HepG2 (cell line): Measurements from ENCODE around the gene DDAH2. TPM values are rescaled to one million over a fixed set of nuclear protein-coding genes. Genes with fewer than 3 reads are reported as not detected.

ENCODE experiments used
- ATF4 ChIP-seq, 2 experiments: fragments of 450-650 bp in 1 of 2; sonication (generic) in 1 of 2; formaldehyde crosslinking; IDR thresholded peaks; 2 replicates each; pipeline versions ENCODE4 v1.5.0 to v1.8.0; 2020 to 2022; ENCODE audit warnings: mild to moderate bottlenecking in 1 of 2, missing genetic modification reagents in 1 of 2
- CSRNP1 ChIP-seq: sonication (generic); formaldehyde crosslinking; IDR thresholded peaks from 2 replicates; pipeline ENCODE4 v1.8.1; 2023; ENCODE audit warnings: mild to moderate bottlenecking, missing genetic modification reagents
- E2F1 ChIP-seq: sonication (generic); formaldehyde crosslinking; IDR thresholded peaks from 2 replicates; pipeline ENCODE4 v1.5.0; 2020; ENCODE audit warnings: missing genetic modification reagents
- KDM2A ChIP-seq: sonication (generic); formaldehyde crosslinking; IDR thresholded peaks from 2 replicates; pipeline ENCODE4 v1.4.0; 2020; ENCODE audit warnings: low read depth, missing genetic modification reagents, borderline replicate concordance
- NFYB ChIP-seq: sonication (generic); formaldehyde crosslinking; IDR thresholded peaks from 2 replicates; pipeline ENCODE4 v1.4.0; 2020; ENCODE audit warnings: missing genetic modification reagents
- NFYC ChIP-seq: IDR thresholded peaks from 2 replicates; pipeline ENCODE4 v1.6.1; 2016; ENCODE audit warnings: missing genetic modification reagents, missing compliant biosample characterization
- NONO ChIP-seq, 2 experiments: fragments of 450-650 bp in 1 of 2; sonication (generic) in 1 of 2; formaldehyde crosslinking in 1 of 2; IDR thresholded peaks in 1 of 2; conservative IDR thresholded peaks in 1 of 2; 2 replicates each; pipeline versions ENCODE4 v1.6.1 to v1.8.0; 2017 to 2022; ENCODE audit warnings: mild to moderate bottlenecking in 1 of 2, missing genetic modification reagents in 1 of 2, moderate library complexity in 1 of 2
- PHF8 ChIP-seq: sonication (generic); formaldehyde crosslinking; IDR thresholded peaks from 2 replicates; pipeline ENCODE4 v1.5.0; 2020; ENCODE audit warnings: missing genetic modification reagents
- TEAD2 ChIP-seq: sonication (generic); formaldehyde crosslinking; IDR thresholded peaks from 2 replicates; pipeline ENCODE4 v1.9.0; 2021; ENCODE audit warnings: missing genetic modification reagents
- TMF1 ChIP-seq: sonication (generic); formaldehyde crosslinking; IDR thresholded peaks from 2 replicates; pipeline ENCODE4 v1.8.1; 2022; ENCODE audit warnings: low read depth, missing genetic modification reagents
- TP53 ChIP-seq: sonication (generic); formaldehyde crosslinking; conservative IDR thresholded peaks from 2 replicates; pipeline ENCODE4 v1.4.0; 2020; ENCODE audit warnings: missing genetic modification reagents
- YEATS2 ChIP-seq: sonication (generic); formaldehyde crosslinking; IDR thresholded peaks from 2 replicates; pipeline ENCODE4 v1.4.0; 2020; ENCODE audit warnings: missing genetic modification reagents, borderline replicate concordance
- ZNF281 ChIP-seq: sonication (generic); formaldehyde crosslinking; IDR thresholded peaks from 2 replicates; pipeline ENCODE4 v1.4.0; 2020; ENCODE audit warnings: missing genetic modification reagents, borderline replicate concordance
- ZNF326 ChIP-seq: sonication (generic); formaldehyde crosslinking; IDR thresholded peaks from 2 replicates; pipeline ENCODE4 v1.4.0; 2020; ENCODE audit warnings: missing genetic modification reagents, borderline replicate concordance
- ZNF615 ChIP-seq: sonication (generic); formaldehyde crosslinking; IDR thresholded peaks from 2 replicates; pipeline ENCODE4 v1.5.0; 2020; ENCODE audit warnings: mild to moderate bottlenecking, missing genetic modification reagents, borderline replicate concordance
- ZNF687 ChIP-seq: sonication (generic); formaldehyde crosslinking; IDR thresholded peaks from 2 replicates; pipeline ENCODE4 v1.5.1; 2020; ENCODE audit warnings: mild to moderate bottlenecking, missing genetic modification reagents, moderate library complexity
- ZNF749 ChIP-seq: sonication (generic); formaldehyde crosslinking; IDR thresholded peaks from 2 replicates; pipeline ENCODE4 v1.8.0; 2022; ENCODE audit warnings: mild to moderate bottlenecking, missing genetic modification reagents, moderate library complexity, borderline replicate concordance
- polyA plus RNA-seq, 8 experiments: library from polyadenylated mRNA; depleted of rRNA in 3 of 8; stranded (reverse) in 7 of 8; unstranded in 1 of 8; fragments of >200 nt; fragmentation: Illumina TruSeq in 4 of 8; extraction: Trizol in 4 of 8; gene quantifications; 2 replicates each; pipeline versions ENCODE4 v1.2.1 to v1.2.3, GENCODE V29; 2011 to 2016; ENCODE audit warnings: low read depth in 4 of 8, missing spikeins in 1 of 8, mixed read lengths in 1 of 8; ENCODE audit not compliant: insufficient read depth in 1 of 8
- total RNA-seq, 5 experiments: library from RNA; depleted of rRNA; stranded (reverse); fragments of >200 nt; fragmentation: Illumina TruSeq; extraction: Trizol; gene quantifications; 2 replicates each; pipeline ENCODE4 v1.2.3, GENCODE V29; 2016; ENCODE audit warnings: low read depth in 1 of 5

The DDAH2 gene
- total and polyA plus RNA-seq, 2 of the 13 experiments (the other 11 are each of a cell fraction or from before 2014, with no cell fraction given): 16.4 to 21.1 TPM

- 0 out of 2 replicates have a peak, but pooled peaks have one; percentile 63 for TF ChIP-seq TEAD2
- TF ChIP-seq NFYC (CRISPR knock-in tag): 0 out of 2 replicates have a peak, but pooled peaks have one; percentile 22
- peak; percentile 78; the same call in 1 of the 2 replicates for TF ChIP-seq TP53 (CRISPR knock-in tag)
- TF ChIP-seq ZNF281 (CRISPR knock-in tag): peak; percentile 61; the same call in 1 of the 2 replicates
- no peak; the same call in 1 of the 2 replicates for TF ChIP-seq NFYB (CRISPR knock-in tag)
- TF ChIP-seq CSRNP1 (CRISPR knock-in tag): peak; percentile 80; the same call in 1 of the 2 replicates
- peak; percentile 47; the same call in 1 of the 2 replicates for TF ChIP-seq YEATS2 (CRISPR knock-in tag)
- no peak for TF ChIP-seq NONO (IDR thresholded peaks at IDR 0.05)
- TF ChIP-seq NONO (CRISPR knock-in tag; conservative IDR thresholded peaks at IDR 0.05): peak; percentile 72
- no peak for TF ChIP-seq ZNF326 (CRISPR knock-in tag)
- TF ChIP-seq TMF1 (CRISPR knock-in tag): 0 out of 2 replicates have a peak, but pooled peaks have one; percentile 8
- peak; percentile 58 for TF ChIP-seq PHF8 (CRISPR knock-in tag)
- no peak for TF ChIP-seq ZNF749
- TF ChIP-seq ZNF615 (CRISPR knock-in tag): peak; percentile 88
- TF ChIP-seq ATF4 (CRISPR knock-in tag; IDR thresholded peaks at IDR 0.05): peak in 1 of 2 experiments; percentile 35; a peak in 1 of 4 replicates
- peak; percentile 77; the same call in 1 of the 2 replicates for TF ChIP-seq E2F1 (CRISPR knock-in tag)
- peak; percentile 99; the same call in 1 of the 2 replicates for TF ChIP-seq KDM2A (CRISPR knock-in tag)
- TF ChIP-seq ZNF687 (CRISPR knock-in tag): no peak; the same call in 1 of the 2 replicates
Measured at GRCh38 chr6:31729515-31729978, 448 bp upstream of the DDAH2 start (continued).
